T-helper 2 cell (primary cell): ENCODE results near the gene DNAJC13.
"Not testable (repeated sequence)": the region's sequence is repeated elsewhere in the genome, so short reads cannot be mapped to it uniquely, and the experiment has no call there.

ENCODE experiments used
- DNase-seq, 5 experiments: peaks; one replicate each; pipeline versions ENCODE4 v3.0.0 to v3.0.0-alpha.2; 2012 to 2022

DNAJC13 gene

DNA sequence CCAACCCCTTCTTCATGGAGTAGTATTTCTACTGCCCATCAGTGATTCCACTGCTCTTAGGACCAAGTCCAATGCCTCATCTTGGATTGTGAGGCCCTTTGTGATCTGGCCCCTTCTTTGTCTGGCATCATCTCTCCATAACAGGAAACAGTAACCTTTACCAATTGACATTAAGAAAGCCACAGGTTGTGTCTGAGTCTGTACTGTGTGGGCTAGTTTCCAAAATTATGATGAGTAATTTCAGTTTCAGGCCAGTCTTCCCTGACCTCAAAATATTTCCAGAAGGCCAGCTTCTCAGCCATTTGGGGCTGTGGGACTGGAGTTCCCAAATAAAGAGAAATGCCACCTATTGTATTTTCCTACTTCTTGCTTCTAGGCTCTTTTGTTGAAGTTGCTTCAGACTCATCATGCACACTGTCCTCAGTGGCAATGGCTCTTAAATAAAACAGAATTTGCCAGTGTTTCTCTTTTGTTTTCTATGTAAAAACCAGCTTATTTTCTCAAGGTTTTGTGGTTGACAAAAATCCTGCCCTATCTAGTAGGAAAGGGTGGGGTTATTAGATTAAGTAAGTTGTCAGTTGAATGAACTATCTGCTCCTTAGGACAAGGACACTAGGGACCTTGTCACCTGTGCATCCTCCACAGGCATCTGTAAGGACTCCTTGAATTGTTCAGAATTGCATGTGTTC is 132.7 kb downstream of the DNAJC13 start:
- DNase-seq, result no peak

- DNase-seq, result no peak
Observed at GRCh38 chr3:132550579-132551305, 133.4 kb downstream of the DNAJC13 start.

DNA sequence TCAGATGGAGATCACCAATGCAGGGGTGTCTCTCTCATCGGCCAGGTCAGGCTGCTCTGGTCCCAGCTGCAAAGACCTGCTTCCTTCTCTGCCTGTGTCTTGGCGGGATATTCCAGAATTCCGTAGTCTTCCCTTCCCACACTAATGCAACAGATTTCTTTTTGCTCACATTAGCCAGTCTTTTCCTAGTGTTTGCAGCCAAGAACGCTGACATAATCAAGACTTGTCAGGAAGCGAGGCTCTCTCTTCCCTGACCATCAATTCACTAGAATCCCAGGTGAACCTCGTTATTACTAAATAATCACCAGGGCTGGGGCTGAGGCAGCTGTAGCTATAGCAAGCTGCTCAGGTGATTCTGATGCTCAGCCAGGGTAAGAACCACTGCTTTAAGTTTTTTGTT is 136.5 kb downstream of the DNAJC13 start:
- no peak for DNase-seq

DNA sequence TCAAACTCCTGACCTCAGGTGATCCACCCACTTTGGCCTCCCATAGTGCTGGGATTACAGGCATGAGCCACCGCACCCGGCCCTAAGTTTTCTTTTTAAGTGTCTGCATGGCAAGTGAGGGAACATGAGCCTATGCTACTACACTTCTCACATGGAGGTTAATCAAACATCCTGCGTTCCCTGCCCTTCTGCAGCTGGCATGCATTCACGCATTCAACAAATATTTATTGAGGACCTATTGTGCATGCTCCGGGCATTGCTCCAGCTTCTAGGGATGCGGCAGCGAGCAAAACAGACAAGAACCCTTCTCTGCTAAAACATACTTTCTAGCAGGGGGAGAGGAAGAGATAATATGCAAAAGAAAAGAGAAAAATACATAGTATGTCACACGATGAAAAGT is 137.1 kb downstream of the DNAJC13 start:
- no peak for DNase-seq

DNA sequence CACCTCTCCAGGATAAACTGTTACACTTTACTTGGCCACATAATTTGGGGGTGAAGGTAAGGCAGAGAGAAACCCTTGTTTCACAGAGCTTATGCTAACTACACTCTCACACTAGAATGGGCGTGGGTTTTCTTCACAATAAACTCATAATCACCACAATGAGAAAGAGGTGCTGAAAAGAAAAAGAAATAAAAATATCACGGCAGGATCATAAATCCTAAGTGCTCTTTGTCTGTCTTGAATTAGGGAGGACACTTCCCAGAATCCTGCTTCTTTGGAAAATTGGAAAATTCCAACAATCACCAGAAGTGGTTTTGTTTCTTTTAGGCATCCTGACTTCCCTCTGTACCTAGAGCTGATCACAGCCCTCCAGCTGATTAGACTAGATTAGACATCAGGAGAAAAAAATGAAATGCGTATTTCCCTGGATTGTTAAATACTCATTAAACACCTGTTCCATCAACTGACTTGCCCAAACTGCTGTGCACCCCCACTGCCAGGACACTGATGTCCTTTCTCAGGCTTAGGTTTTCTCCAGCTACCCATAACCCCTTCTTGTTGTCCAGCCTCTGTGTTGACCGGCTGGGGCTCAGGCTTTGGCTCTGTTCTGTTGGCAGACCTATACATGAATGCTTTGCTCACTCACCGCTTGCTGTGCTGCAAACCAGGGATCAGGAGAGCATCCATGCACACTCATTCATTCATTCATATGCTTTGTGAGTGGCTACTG is 138.2 kb downstream of the DNAJC13 start:
- no peak for DNase-seq

- DNase-seq, result not testable (repeated sequence)
Observed at GRCh38 chr3:132556036-132556386, 138.7 kb downstream of the DNAJC13 start.

DNA sequence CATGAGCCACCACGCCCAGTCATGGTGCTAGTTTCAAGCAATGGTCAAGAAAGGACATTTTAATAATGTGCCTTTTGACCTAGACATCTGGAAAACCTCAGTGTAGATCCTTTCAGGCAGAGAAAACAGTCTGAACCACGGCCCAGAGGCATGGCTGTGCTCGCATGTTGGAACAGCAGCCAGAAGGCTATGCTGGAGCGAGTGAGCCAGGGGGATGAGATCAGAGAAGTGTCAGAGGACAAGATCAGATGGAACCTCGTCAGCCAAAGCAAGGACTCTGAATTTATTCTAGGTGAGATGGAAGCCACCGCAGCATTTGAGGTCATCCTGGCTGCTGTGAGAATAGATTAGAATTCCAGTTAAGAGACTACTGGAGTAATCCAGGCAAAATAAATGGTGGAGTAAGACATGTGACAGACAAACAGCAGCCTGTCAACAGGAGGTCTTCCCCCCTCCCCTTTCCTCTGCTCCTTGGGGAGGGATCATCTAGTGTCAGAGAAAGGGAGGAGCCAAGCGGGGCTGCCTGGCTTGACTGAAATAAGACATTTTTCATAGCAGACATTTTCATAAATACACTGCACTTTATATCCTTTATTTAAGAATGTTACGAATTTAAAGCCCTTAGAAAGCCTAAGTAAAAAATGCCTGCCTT is 139.3 kb downstream of the DNAJC13 start:
- no peak for DNase-seq

GRCh38 chr3:132561003-132561402 is 143.7 kb downstream of the DNAJC13 start:
- no peak for DNase-seq

DNA sequence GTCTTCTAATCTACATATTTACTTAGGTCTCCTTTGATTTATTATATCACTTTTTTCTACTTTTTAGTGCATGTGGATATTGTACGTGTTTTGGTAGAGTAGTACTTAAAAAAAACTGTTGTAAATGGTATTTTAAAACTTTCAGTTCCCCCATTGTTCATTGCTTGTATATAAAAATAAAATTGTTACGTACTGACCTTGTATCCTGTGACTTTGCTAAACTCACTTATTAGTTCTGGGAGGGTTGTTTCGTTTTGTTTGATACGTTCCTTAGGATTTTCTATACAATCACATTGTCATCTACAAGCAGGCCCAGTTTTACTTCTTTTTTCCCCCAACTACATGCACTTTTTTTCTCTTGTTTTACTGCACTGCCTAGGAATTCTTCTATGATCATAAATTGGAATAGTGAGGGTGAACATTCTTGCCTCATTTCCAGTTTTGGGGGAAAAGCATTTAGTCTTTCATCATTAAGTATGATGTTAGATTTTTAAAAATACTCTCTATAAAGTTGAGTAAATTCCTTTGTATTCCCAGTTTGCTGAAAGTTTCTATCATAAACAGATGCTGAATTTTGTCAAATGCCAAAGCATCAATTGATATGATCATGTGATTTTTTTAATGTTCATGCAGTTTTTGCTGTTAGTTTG is 146.2 kb downstream of the DNAJC13 start:
- DNase-seq, result no peak

GRCh38 chr3:132564070-132564465 is 146.8 kb downstream of the DNAJC13 start:
- DNase-seq, result no peak

- DNase-seq, result no peak
Observed at GRCh38 chr3:132568422-132568821, 151.1 kb downstream of the DNAJC13 start.

- peak in 1 of 5 experiments; percentile 14 for DNase-seq
Observed at GRCh38 chr3:132569153-132569552, 151.9 kb downstream of the DNAJC13 start.

DNA sequence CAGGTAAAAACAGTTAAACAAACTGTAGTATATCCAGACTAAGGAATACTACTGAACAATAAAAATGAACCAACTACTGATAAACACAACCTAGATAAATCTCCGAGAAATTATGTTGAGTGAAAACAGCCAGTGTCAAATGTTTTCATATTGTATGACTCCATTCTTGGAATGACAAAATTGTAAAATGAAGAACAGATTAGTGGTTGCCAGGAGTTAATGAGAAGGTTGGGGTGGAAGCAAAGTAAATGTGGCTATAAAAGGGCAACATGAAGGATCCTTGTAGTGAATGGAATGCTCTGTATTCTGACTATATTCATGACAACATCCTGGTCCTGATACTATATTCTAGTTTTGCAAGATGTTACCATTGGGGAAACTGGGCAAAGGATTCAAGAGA is 152.3 kb downstream of the DNAJC13 start:
- no peak for DNase-seq

GRCh38 chr3:132570016-132570415 is 152.7 kb downstream of the DNAJC13 start:
- DNase-seq, result no peak

GRCh38 chr3:132573797-132574211 is 156.5 kb downstream of the DNAJC13 start:
- DNase-seq, result no peak

- DNase-seq, result no peak
Observed at GRCh38 chr3:132587401-132587800, 170.1 kb downstream of the DNAJC13 start.
